ENCODE results near the gene CEBPA. TPM values are rescaled to one million over a fixed set of nuclear protein-coding genes. Genes with fewer than 3 reads are reported as not detected.

Gene CEBPA
- total RNA-seq, 4 donors from 2014 or later: 36.3 to 160 (median 89.2) TPM

DNA sequence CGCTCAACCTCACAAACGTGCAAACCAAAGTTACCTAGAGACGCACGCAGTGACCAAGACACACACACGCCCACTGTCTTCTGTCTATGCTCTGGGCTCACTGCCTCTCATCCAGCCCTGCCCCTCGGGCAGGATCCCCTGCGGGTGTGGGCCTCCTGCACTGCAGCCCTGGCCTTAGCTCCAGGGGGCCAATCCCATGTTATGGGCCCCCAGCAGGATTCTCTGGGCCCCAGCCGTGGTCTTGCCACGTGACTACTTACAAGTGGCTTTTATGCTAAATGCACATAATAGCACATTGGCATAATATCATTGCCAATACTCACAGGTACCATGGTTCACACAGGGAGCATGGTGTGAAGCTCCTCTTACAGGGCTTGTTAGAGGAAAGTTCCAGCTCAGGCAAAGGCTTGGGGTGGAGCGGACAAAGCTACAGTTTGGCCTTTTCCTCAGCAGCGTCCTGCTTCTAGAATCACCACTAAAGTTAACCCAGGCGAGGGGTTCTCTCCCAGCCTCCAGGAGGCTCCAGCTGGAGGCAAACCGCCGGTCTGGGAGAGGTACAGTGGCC is 37.4 kb downstream of the CEBPA start:
- Histone ChIP-seq H3K4me1 (no peaks in the 10 kb centered on the region), H3K4me3 (no peak overlapping the region), H3K36me3 (no peaks in the 10 kb centered on the region), H3K27ac (no peak overlapping the region), H3K9me3 (no peaks in the 10 kb centered on the region), H3K27me3 (no peaks in the 10 kb centered on the region)
- no peak for TF ChIP-seq POLR2A (IDR thresholded peaks at IDR 0.05)
- TF ChIP-seq, protein P1, sequence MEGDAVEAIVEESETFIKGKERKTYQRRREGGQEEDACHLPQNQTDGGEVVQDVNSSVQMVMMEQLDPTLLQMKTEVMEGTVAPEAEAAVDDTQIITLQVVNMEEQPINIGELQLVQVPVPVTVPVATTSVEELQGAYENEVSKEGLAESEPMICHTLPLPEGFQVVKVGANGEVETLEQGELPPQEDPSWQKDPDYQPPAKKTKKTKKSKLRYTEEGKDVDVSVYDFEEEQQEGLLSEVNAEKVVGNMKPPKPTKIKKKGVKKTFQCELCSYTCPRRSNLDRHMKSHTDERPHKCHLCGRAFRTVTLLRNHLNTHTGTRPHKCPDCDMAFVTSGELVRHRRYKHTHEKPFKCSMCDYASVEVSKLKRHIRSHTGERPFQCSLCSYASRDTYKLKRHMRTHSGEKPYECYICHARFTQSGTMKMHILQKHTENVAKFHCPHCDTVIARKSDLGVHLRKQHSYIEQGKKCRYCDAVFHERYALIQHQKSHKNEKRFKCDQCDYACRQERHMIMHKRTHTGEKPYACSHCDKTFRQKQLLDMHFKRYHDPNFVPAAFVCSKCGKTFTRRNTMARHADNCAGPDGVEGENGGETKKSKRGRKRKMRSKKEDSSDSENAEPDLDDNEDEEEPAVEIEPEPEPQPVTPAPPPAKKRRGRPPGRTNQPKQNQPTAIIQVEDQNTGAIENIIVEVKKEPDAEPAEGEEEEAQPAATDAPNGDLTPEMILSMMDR (IDR thresholded peaks at IDR 0.05): no peak
- no peak for DNase-seq

DNA sequence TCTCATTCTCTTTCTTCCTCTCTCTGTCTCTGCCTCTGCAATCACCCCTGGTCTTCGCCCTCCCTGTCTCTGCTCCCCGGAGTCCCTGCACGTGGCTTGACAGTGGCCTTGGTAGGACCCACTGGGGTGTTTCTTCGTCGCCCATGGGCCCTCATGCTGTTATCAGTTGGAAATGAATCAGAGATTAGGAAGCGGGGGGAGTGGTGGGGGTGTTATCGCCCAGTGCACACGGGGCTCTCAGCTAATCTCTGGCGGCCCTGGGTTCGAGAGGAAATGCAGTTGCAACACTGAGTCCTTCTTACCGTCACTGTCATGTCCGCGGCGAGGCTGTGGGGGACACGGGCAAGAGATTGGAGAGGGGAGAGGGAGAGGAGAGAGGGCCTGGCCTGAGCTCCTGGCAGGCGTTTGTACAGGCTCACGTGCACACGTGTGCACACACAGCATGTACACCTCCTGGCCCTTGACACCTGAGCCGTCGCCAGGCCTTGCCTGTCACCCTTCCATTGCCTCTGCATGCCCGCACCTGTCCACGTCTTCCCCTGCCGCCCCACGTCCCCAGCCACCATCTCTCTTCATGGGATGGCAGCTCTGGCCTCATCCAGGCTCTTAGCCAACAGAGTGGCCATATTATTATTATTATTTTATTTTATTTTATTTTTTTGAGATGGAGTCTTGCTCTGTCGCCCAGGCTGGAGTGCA is 38.9 kb downstream of the CEBPA start:
- Histone ChIP-seq H3K4me1 (no peaks in the 10 kb centered on the region), H3K4me3 (no peak overlapping the region), H3K27ac (no peak overlapping the region), H3K36me3 (no peaks in the 10 kb centered on the region), H3K27me3 (no peaks in the 10 kb centered on the region), H3K9me3 (no peaks in the 10 kb centered on the region)
- DNase-seq: no peak
- TF ChIP-seq, protein P1 (IDR thresholded peaks at IDR 0.05): no peak
- no peak for TF ChIP-seq POLR2A (IDR thresholded peaks at IDR 0.05)

DNA sequence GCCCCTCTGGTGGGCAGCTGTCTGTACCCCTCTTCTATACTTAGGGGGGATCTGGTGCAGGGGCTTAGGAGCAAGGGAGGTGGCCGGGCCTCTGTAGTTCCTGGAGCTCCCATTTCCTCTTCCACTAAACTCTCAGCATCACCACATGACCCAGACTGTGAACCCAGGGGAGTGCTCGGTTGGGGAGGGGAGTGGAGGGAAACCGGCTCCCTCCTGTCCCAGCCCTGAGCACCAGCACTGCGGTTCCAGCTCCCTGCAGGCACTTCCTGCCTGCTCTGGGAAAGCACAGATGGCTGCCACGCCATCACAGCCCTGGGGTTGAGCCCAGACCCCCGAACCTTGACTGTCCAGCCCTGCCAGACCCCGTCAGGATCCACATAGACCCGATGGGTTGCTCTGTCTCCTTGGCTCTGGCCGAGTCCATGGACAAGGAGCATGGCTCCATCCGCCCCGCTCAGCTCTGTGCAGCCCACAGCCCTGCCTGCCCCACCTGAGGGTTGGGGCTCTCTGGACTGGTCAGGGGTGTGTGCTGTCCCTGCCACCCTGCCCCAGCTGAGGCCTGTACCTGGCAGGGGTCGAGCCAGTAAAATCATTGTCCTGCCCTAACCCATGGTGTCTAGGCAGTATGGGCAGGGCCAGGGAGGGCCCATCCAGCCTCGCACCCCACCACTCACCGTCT is 40.7 kb downstream of the CEBPA start:
- TF ChIP-seq, protein P1 (IDR thresholded peaks at IDR 0.05): no peak
- TF ChIP-seq POLR2A (IDR thresholded peaks at IDR 0.05): no peak
- H3K27ac ChIP-seq: no peak overlapping the region
- no peak overlapping the region for H3K4me3 ChIP-seq
- DNase-seq: no peak
- no peaks in the 10 kb centered on the region for H3K4me1 ChIP-seq
- no peaks in the 10 kb centered on the region for H3K36me3 ChIP-seq
- no peaks in the 10 kb centered on the region for H3K9me3 ChIP-seq
- H3K27me3 ChIP-seq: no peaks in the 10 kb centered on the region

DNA sequence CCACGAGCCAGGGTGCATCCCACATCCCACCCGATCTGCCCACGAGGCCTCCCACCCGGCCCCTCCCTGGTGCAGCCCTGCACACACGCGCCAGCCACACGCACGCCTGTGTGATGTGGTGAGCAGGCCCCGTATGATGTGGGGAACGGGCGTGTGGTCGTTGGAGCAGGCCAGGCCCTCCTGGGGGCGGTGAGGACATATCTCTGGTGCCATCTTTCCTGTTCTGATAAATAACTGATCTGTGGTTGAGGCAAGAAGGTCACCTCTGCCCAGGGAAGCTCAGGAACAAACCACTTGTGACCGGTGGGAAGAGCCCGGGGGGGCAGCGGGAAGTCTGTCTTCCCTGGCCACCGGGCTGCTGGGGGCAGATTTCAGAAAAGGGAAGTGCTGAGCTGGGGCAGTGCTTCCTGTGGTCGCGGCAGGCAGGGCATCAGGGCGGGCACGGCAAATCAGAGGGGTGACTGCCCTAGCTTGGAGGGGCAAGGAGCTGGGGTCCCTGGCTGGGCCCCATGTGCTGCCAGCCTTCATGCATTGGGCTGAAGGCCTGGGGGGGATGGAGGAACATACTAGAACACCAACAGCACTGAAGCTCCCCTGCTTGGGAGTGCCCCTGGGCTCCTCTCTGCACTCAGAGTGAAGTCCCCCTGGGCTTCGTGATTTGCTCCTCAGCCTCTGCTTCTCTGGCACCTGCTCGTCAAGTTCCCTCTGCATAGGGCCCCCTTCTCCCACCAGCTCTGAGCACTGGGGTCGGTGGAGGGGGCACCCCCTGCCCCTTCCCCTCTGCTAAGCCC is 41.5 kb downstream of the CEBPA start:
- H3K4me1 ChIP-seq: no peaks in the 10 kb centered on the region
- H3K36me3 ChIP-seq: no peaks in the 10 kb centered on the region
- TF ChIP-seq, protein P1 (IDR thresholded peaks at IDR 0.05): no peak
- TF ChIP-seq POLR2A (IDR thresholded peaks at IDR 0.05): no peak
- H3K9me3 ChIP-seq: no peaks in the 10 kb centered on the region
- no peak overlapping the region for H3K27ac ChIP-seq
- H3K4me3 ChIP-seq: no peak overlapping the region
- DNase-seq: no peak
- no peaks in the 10 kb centered on the region for H3K27me3 ChIP-seq

DNA sequence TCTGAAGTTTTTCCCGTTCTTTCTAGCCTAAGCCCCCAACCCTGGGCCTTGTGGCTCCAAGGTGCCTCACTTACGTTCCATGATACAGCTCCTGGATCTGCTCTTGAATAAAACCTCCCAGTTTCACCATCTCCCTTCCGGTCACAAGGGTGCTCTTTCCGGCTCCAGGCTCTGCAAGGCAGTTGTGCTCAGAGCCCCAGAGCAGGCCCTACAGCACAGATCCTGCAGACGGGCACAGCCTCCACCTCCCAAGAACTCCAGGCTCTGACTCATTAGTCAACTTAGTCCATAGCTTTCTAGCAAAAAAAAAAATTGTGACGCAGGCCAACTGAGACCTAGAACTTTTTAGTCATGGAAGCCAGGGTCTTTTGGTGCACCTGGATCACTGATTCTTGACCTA is 42.8 kb downstream of the CEBPA start:
- no peak overlapping the region for H3K27ac ChIP-seq
- H3K36me3 ChIP-seq: no peaks in the 10 kb centered on the region
- no peaks in the 10 kb centered on the region for H3K9me3 ChIP-seq
- no peaks in the 10 kb centered on the region for H3K27me3 ChIP-seq
- H3K4me3 ChIP-seq: no peak overlapping the region
- no peak for DNase-seq
- no peak for TF ChIP-seq POLR2A (IDR thresholded peaks at IDR 0.05)
- TF ChIP-seq, protein P1 (IDR thresholded peaks at IDR 0.05): no peak
- H3K4me1 ChIP-seq: no peaks in the 10 kb centered on the region
